SK-N-MC (cell line): ENCODE data around the gene TSPAN16.

Experiments used
- DNase-seq: peaks from one replicate; pipeline ENCODE4 v3.0.0-alpha.2; 2011; ENCODE audit warnings: low read depth, low spot score
- H3K27ac ChIP-seq: fragments of 200-600 bp; sonication (generic); 2 replicates; pipeline ENCODE4 v1.5.1; 2016; ENCODE audit warnings: mixed run types
- H3K36me3 ChIP-seq: fragments of 200-600 bp; sonication (generic); 2 replicates; pipeline ENCODE4 v1.6.1; 2017; ENCODE audit warnings: antibody characterized with exemption, low read length, mixed read lengths; ENCODE audit not compliant: insufficient read depth
- H3K4me3 ChIP-seq: fragments of 200-600 bp; sonication (generic); 2 replicates; pipeline ENCODE4 v1.5.1; 2016
- H3K9ac ChIP-seq: fragments of 200-600 bp; sonication (generic); 2 replicates; pipeline ENCODE4 v1.8.0; 2017; ENCODE audit warnings: mixed run types, mixed read lengths; ENCODE audit not compliant: insufficient read length
- H3K9me3 ChIP-seq: fragments of 200-600 bp; sonication (generic); 2 replicates; pipeline ENCODE4 v1.6.1; 2017; ENCODE audit warnings: low read depth, mild to moderate bottlenecking, antibody characterized with exemption, low read length, moderate library complexity, mixed read lengths
- EZH2 ChIP-seq: fragments of 200-600 bp; sonication (generic); IDR thresholded peaks from one replicate; pipeline ENCODE4 v1.6.1; 2017; ENCODE audit warnings: antibody characterized with exemption
- FOXP2 ChIP-seq: optimal IDR thresholded peaks from 2 replicates; pipeline ENCODE3; 2011; ENCODE audit warnings: mild to moderate bottlenecking, moderate library complexity; ENCODE audit not compliant: insufficient read depth; ENCODE audit errors: extremely low read length, control extremely low read depth
- POLR2AphosphoS5 ChIP-seq: IDR thresholded peaks from 2 replicates; pipeline ENCODE4 v1.6.1; 2012; ENCODE audit warnings: mild to moderate bottlenecking, low read depth, low read length, borderline replicate concordance

Gene TSPAN16

DNA sequence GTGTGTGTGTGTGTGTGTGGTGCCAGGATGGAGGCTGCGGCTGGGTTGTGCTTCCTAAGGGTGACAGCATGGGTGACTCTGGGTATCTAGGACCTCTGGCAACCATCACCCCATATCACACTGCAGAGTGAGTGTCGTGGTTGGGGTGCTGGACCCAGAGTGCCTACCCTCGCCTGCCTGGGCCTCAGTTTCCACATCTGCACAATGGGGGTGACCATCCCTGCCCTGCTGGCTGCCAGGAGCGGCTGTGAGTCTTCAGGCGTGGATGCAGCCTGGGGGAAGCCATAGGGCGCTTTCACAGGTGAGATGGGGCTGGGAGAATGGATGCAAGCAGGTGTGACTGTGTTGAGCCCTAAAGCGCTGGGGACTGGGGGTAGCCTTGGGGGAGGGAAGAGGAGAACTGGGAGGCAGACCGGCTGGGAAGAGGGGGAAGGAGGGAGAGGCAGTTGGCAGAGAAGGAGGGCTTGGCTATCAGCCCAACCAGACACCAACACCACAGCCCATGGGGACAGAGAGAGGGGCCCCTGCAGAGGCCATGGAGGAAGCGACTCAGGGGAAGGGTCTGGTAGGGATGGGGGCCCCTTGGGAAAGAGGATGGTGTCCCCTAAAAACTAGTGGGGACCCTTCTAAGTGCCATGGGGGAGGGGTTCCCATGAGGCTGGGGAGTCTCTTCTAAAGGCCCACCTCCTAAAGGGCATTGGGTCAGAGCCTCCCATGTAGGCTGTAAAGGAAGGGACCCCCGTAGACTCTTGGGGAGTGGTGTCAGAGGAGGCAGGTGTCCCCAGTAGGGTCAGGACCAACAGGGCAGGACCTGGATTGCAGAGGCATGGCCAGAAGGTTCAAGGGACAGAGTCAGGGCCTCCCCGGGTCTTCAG, 61.0 kb downstream of the TSPAN16 start:
- TF ChIP-seq FOXP2 (no peak), POLR2AphosphoS5 (no peak), EZH2 (no peak)
- no peaks in the 10 kb centered on the region for H3K36me3 ChIP-seq
- no peak overlapping the region for H3K27ac ChIP-seq
- no peak overlapping the region for H3K9ac ChIP-seq
- no peak overlapping the region for H3K4me3 ChIP-seq
- no peaks in the 10 kb centered on the region for H3K9me3 ChIP-seq
- no peak for DNase-seq

DNA sequence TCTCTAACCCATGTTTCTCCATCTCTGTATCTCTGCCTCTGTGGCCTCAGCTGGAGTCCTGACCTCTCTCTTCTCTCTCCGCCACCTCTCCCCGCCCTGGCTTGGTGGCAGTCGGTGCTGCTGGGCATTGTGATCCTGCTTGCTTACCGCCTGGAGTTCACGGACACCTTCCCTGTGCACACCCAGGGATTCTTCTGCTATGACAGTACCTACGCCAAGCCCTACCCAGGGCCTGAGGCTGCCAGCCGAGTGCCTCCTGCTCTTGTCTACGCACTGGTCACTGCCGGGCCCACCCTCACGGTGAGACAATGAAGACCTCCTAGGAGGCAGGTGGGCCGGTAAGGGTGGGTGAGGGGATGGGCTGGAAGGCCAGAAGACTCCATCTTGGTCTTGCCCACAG, 63.5 kb downstream of the TSPAN16 start:
- Histone ChIP-seq H3K4me3 (no peak overlapping the region), H3K36me3 (no peaks in the 10 kb centered on the region), H3K27ac (no peak overlapping the region), H3K9ac (no peak overlapping the region), H3K9me3 (no peaks in the 10 kb centered on the region)
- no peak for DNase-seq
- TF ChIP-seq EZH2 (no peak), POLR2AphosphoS5 (no peak), FOXP2 (no peak)

DNA sequence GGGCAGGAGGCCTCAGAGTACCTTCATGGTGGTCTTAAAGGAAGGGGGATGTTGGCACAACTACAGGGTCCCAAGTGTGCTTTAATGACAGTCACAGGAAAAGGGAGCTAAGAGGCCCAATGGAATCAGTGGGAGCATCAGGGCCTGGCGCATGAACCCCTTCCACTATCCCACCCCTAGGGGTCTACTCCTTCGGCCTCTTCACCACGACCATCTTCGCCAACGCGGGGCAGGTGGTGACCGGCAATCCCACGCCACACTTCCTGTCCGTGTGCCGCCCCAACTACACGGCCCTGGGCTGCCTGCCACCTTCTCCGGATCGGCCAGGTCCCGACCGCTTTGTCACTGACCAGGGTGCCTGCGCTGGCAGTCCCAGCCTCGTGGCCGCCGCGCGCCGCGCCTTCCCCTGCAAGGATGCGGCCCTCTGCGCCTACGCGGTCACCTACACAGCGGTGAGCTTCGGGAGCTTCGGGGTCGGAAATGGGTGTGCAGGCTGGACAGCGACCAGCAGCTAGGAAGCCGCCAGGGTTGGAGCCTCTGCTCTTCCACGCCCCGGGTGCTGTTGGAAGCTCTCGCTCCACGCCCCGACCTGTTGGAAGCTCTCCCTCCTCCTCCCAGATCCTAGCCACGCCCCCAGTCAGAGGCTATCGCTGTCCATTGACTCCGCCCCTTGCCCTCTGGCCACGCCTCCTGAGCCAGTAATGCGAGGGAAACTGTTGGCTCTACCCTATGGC, 65.2 kb downstream of the TSPAN16 start:
- H3K9ac ChIP-seq = no peak overlapping the region
- no peak overlapping the region for H3K4me3 ChIP-seq

DNA sequence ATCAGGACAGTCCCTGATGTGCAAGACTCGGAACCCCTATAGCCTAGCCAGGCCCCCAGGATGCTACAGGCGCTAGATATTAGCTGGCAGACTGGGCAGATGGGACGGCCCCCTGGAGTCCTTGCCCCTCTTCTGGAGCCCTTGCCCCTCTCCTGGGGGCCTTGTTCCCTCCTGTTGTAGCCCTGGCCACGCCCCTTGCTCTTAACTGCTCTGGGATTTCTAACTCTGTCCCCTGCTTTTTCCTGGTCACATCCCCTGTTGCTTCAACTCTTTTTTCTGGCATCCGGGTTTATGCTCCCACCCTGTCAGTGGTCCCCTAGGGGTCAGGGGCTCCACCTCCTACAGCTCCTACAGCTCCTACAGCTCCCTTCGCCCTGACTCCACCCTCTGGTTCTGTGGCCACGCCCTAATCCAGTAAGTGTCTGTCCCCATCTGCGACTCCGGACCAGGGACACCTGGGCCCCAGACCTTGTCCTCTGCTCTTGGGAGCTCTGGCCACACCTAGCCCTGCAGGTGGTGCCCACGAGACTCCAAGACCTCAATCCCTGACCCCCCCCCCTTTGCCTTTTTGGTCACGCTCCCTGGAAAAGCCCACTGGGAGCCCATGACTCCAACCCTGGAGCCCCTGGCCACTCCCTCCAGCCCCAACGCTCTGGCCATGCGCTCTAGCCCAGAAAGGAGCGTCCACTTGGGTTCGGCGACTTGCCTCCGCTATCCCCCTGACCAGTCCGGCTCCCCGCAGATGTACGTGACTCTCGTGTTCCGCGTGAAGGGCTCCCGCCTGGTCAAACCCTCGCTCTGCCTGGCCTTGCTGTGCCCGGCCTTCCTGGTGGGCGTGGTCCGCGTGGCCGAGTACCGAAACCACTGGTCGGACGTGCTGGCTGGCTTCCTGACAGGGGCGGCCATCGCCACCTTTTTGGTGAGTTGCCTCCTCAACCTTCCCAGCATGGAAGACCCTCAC, 66.1 kb downstream of the TSPAN16 start:
- H3K9me3 ChIP-seq = no peaks in the 10 kb centered on the region
- no peak overlapping the region for H3K4me3 ChIP-seq
- TF ChIP-seq POLR2AphosphoS5 (no peak), FOXP2 (no peak), EZH2 (no peak)
- no peaks in the 10 kb centered on the region for H3K36me3 ChIP-seq
- H3K27ac ChIP-seq = no peak overlapping the region
- DNase-seq = no peak
- no peak overlapping the region for H3K9ac ChIP-seq

More for the DNA sequence above, 65.2 kb downstream of the TSPAN16 start:
- H3K9me3 ChIP-seq = no peaks in the 10 kb centered on the region
- no peak overlapping the region for H3K27ac ChIP-seq
- TF ChIP-seq POLR2AphosphoS5 (no peak), FOXP2 (no peak), EZH2 (no peak)
- H3K36me3 ChIP-seq = no peaks in the 10 kb centered on the region
- DNase-seq = no peak

DNA sequence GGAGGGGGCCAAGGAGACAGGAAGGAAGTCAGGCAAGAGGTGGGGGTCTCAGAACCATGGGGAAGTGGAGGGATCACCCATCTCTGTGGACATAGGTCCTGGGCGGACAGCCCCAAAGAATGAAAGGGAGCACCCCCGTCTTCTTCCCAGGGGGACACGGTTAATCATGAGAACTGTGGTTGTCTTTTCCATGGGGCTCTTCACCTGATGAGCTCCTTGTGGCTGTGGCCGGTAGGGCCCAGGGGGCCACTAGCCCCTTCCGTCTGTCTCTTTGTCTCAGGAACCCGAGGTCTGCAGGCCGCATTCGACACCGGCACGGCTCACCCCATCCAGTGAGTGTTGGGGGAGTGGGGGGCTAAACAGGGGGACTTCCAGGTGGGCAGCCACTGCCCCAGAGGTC, 67.9 kb downstream of the TSPAN16 start:
- no peaks in the 10 kb centered on the region for H3K9me3 ChIP-seq
- no peak for DNase-seq
- no peak overlapping the region for H3K27ac ChIP-seq
- no peak for TF ChIP-seq EZH2
- TF ChIP-seq POLR2AphosphoS5 = no peak
- TF ChIP-seq FOXP2 = no peak
- H3K4me3 ChIP-seq = no peak overlapping the region
- no peak overlapping the region for H3K9ac ChIP-seq
- no peaks in the 10 kb centered on the region for H3K36me3 ChIP-seq

DNA sequence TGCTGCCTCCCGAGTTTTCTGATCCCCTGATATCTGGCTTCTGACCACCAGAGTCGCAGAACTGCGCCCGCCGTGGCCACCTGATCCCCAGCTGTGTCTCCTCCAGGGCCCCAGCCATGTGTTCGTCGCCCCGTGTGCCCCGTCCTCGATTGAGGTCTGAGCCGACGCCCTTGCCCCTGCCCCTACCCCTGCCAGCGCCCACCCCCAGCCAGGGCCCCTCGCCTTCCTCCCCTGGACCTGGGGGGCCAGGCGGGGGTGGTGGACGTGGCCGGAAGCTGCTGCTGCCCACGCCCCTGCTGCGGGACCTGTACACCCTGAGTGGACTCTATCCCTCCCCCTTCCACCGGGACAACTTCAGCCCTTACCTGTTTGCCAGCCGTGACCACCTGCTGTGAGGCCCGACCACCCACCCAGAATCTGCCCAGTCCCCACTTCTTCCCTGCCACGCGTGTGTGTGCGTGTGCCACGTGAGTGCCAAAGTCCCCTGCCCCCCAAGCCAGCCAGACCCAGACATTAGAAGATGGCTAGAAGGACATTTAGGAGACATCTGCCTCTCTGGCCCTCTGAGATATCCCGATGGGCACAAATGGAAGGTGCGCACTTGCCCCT, 68.4 kb downstream of the TSPAN16 start:
- H3K27ac ChIP-seq = no peak overlapping the region
- H3K4me3 ChIP-seq = no peak overlapping the region
- H3K9me3 ChIP-seq = no peaks in the 10 kb centered on the region
- no peak for DNase-seq
- no peaks in the 10 kb centered on the region for H3K36me3 ChIP-seq
- TF ChIP-seq FOXP2 (no peak), POLR2AphosphoS5 (no peak), EZH2 (no peak)
- no peak overlapping the region for H3K9ac ChIP-seq

DNA sequence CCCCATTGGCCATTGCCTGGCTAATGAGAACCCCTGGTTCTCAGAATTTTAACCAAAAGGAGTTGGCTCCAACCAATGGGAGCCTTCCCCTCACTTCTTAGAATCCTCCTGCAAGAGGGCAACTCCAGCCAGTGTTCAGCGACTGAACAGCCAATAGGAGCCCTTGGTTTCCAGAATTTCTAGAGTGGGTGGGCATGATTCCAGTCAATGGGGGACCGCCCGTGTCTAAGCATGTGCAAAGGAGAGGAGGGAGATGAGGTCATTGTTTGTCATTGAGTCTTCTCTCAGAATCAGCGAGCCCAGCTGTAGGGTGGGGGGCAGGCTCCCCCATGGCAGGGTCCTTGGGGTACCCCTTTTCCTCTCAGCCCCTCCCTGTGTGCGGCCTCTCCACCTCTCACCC, 69.0 kb downstream of the TSPAN16 start:
- DNase-seq = no peak
- Histone ChIP-seq H3K9ac (no peak overlapping the region), H3K27ac (no peak overlapping the region), H3K9me3 (no peaks in the 10 kb centered on the region), H3K36me3 (no peaks in the 10 kb centered on the region), H3K4me3 (no peak overlapping the region)
- TF ChIP-seq EZH2 (no peak), POLR2AphosphoS5 (no peak), FOXP2 (no peak)
